ENCODE measurements around the gene CABYR. TPM values are rescaled to one million over a fixed set of nuclear protein-coding genes. Genes with fewer than 3 reads are reported as not detected.

CABYR gene
- total RNA-seq, 2 donors from 2014 or later: 10.0 to 11.1 TPM

DNA sequence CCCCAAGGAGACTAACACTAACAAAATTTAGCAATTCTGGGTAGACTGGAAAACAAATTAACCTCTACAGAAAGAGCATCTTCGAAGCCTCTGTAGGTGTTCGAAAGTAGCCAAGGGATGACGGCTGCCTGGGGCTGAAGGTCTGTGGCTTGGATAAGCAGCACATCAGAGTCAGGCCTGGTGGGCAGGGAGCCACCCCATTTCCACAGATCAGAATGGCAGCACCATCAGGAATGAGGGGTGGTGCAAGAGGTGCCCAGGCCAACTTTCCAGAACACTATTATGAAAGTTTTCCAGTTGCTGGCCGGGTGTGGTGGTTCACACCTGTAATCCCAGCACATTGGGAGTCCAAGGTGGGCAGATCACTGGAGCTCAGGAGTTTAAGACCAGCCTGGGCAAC is 57.9 kb downstream of the CABYR start:
- H3K4me3 Mint-ChIP-seq: no peak overlapping the region
- 92 to 100% methylated on average over 3 to 4 of the region's 4 CpGs for WGBS, 2 experiments (ENCODE audit: insufficient coverage in 1 of 2, insufficient read length in 1 of 2)

DNA sequence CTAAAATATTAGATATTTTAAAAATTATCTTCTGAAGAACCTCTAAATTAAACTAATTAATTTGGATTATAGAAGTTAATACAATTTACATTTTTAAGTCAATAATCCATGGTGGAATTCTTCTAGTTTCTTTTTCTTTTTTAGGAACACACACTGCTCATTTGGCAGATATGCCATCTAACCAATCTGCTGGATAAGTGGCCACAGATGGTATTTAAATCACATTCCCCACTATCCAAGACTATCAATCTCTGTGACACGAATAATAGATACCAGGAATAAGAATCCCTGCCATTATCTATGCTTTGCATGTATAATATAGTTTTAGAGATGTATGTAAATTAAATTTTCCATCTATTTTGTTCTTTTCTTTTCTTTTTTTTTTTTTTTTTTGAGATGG is 58.5 kb downstream of the CABYR start:
- TF ChIP-seq, protein P1, sequence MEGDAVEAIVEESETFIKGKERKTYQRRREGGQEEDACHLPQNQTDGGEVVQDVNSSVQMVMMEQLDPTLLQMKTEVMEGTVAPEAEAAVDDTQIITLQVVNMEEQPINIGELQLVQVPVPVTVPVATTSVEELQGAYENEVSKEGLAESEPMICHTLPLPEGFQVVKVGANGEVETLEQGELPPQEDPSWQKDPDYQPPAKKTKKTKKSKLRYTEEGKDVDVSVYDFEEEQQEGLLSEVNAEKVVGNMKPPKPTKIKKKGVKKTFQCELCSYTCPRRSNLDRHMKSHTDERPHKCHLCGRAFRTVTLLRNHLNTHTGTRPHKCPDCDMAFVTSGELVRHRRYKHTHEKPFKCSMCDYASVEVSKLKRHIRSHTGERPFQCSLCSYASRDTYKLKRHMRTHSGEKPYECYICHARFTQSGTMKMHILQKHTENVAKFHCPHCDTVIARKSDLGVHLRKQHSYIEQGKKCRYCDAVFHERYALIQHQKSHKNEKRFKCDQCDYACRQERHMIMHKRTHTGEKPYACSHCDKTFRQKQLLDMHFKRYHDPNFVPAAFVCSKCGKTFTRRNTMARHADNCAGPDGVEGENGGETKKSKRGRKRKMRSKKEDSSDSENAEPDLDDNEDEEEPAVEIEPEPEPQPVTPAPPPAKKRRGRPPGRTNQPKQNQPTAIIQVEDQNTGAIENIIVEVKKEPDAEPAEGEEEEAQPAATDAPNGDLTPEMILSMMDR (conservative IDR thresholded peaks at IDR 0.05): no peak

More for the DNA sequence above, 57.9 kb downstream of the CABYR start:
- Histone ChIP-seq H3K36me3 (ENCODE audit: control insufficient read depth, insufficient read depth, low read length) (no peaks in the 10 kb centered on the region), H3K9ac (ENCODE audit: extremely low read depth, low read length, poor library complexity, severe bottlenecking) (no peak overlapping the region), H3K9me3 (ENCODE audit: control insufficient read depth, low read length) (no peaks in the 10 kb centered on the region), H3K27ac (ENCODE audit: low read depth, low read length) (no peak overlapping the region), H3K4me1 (ENCODE audit: control insufficient read depth, insufficient read depth, low read length) (no peaks in the 10 kb centered on the region), H3K27me3 (ENCODE audit: control insufficient read depth, insufficient read depth, low read length, poor library complexity, severe bottlenecking) (no peaks in the 10 kb centered on the region), H3K4me3 (ENCODE audit: low read length) (no peak overlapping the region)
- Mint-ChIP-seq H3K27me3 (ENCODE audit: insufficient read depth) (no peaks in the 10 kb centered on the region), H3K36me3 (ENCODE audit: low read depth) (no peaks in the 10 kb centered on the region), H3K9me3 (no peaks in the 10 kb centered on the region), H3K4me1 (peaks cover 11% of the 10 kb centered on the region), H3K27ac (no peak overlapping the region)
- no peak for DNase-seq
- TF ChIP-seq, protein P1 (conservative IDR thresholded peaks at IDR 0.05): no peak

DNA sequence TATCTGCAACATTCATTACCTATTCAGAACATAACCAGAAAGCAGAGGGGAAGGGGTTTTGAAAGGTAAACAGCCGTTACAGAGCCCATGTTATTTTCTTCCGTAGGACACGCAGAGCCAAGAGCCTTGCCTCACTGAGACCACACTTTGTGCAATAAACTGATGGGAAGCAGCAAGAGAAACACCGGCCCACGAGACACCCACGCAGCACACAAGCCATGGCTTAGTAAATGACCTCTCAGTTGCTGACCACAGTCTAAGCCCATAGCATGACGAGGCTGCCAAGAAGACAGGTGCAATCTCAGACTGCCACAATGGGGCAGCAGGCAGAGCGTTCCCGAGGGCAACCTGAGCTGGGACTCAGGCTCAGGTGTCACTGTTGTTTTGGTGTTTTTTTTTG is 59.6 kb downstream of the CABYR start:
- Histone ChIP-seq H3K4me1 (ENCODE audit: control insufficient read depth, insufficient read depth, low read length) (no peaks in the 10 kb centered on the region), H3K36me3 (ENCODE audit: control insufficient read depth, insufficient read depth, low read length) (no peaks in the 10 kb centered on the region), H3K27ac (ENCODE audit: low read depth, low read length) (no peak overlapping the region), H3K9me3 (ENCODE audit: control insufficient read depth, low read length) (no peaks in the 10 kb centered on the region), H3K27me3 (ENCODE audit: control insufficient read depth, insufficient read depth, low read length, poor library complexity, severe bottlenecking) (no peaks in the 10 kb centered on the region), H3K9ac (ENCODE audit: extremely low read depth, low read length, poor library complexity, severe bottlenecking) (no peak overlapping the region), H3K4me3 (ENCODE audit: low read length) (no peak overlapping the region)
- no peaks in the 10 kb centered on the region for H3K9me3 Mint-ChIP-seq
- WGBS, 2 experiments (ENCODE audit: insufficient coverage in 1 of 2, insufficient read length in 1 of 2): 95% methylated on average over 7 to 9 of the region's 9 CpGs
- H3K4me1 Mint-ChIP-seq: peaks cover 2% of the 10 kb centered on the region
- no peak for DNase-seq
- TF ChIP-seq, protein P1 (conservative IDR thresholded peaks at IDR 0.05): no peak
- H3K27ac Mint-ChIP-seq: peak overlapping the region; percentile 54
- H3K36me3 Mint-ChIP-seq (ENCODE audit: low read depth): no peaks in the 10 kb centered on the region
- no peak overlapping the region for H3K4me3 Mint-ChIP-seq
- H3K27me3 Mint-ChIP-seq (ENCODE audit: insufficient read depth): no peaks in the 10 kb centered on the region

More for the DNA sequence above, 58.5 kb downstream of the CABYR start:
- Mint-ChIP-seq H3K4me1 (peaks cover 5% of the 10 kb centered on the region), H3K27me3 (ENCODE audit: insufficient read depth) (no peaks in the 10 kb centered on the region), H3K36me3 (ENCODE audit: low read depth) (no peaks in the 10 kb centered on the region), H3K27ac (no peak overlapping the region), H3K9me3 (no peaks in the 10 kb centered on the region), H3K4me3 (no peak overlapping the region)
- Histone ChIP-seq H3K27ac (ENCODE audit: low read depth, low read length) (no peak overlapping the region), H3K4me3 (ENCODE audit: low read length) (no peak overlapping the region), H3K9ac (ENCODE audit: extremely low read depth, low read length, poor library complexity, severe bottlenecking) (no peak overlapping the region), H3K27me3 (ENCODE audit: control insufficient read depth, insufficient read depth, low read length, poor library complexity, severe bottlenecking) (no peaks in the 10 kb centered on the region), H3K9me3 (ENCODE audit: control insufficient read depth, low read length) (no peaks in the 10 kb centered on the region), H3K36me3 (ENCODE audit: control insufficient read depth, insufficient read depth, low read length) (no peaks in the 10 kb centered on the region), H3K4me1 (ENCODE audit: control insufficient read depth, insufficient read depth, low read length) (no peaks in the 10 kb centered on the region)
- no CpG with 5 or more reads among the region's 1 CpG for WGBS, 2 experiments (ENCODE audit: insufficient coverage in 1 of 2, insufficient read length in 1 of 2)
- DNase-seq: no peak
